Measurements from ENCODE around the gene NME7. TPM values are rescaled to one million over a fixed set of nuclear protein-coding genes. Genes with fewer than 3 reads are reported as not detected.
"Not testable (repeated sequence)": the region's sequence is repeated elsewhere in the genome, so short reads cannot be mapped to it uniquely, and the experiment has no call there.

NME7 gene
- total RNA-seq, 1 donor from 2014 or later = 18.6 TPM

- Mint-ChIP-seq H3K4me1 (ENCODE audit: low read depth, unreplicated experiment) (peaks cover 14% of the 10 kb centered on the region), H3K36me3 (ENCODE audit: unreplicated experiment) (peaks cover 11% of the 10 kb centered on the region), H3K27ac (ENCODE audit: unreplicated experiment) (no peak overlapping the region), H3K9me3 (ENCODE audit: unreplicated experiment) (peaks cover 5% of the 10 kb centered on the region), H3K27me3 (ENCODE audit: unreplicated experiment) (no peaks in the 10 kb centered on the region), H3K4me3 (ENCODE audit: unreplicated experiment) (no peak overlapping the region)
- no peak for DNase-seq
- TF ChIP-seq CTCF (IDR thresholded peaks at IDR 0.05; ENCODE audit: partially characterized antibody, unreplicated experiment) = no peak
These were observed 241.3 kb downstream of the NME7 start for GRCh38 chr1:169126335-169126734.

GRCh38 chr1:169125597-169125996 is 242.0 kb downstream of the NME7 start:
- peaks cover 11% of the 10 kb centered on the region for H3K36me3 Mint-ChIP-seq (ENCODE audit: unreplicated experiment)
- not testable (repeated sequence) for H3K27ac Mint-ChIP-seq (ENCODE audit: unreplicated experiment); H3K27me3 Mint-ChIP-seq (ENCODE audit: unreplicated experiment)

GRCh38 chr1:169124459-169124858 is 243.1 kb downstream of the NME7 start:
- Mint-ChIP-seq H3K4me3 (ENCODE audit: unreplicated experiment) (no peak overlapping the region), H3K27me3 (ENCODE audit: unreplicated experiment) (no peaks in the 10 kb centered on the region), H3K27ac (ENCODE audit: unreplicated experiment) (no peak overlapping the region), H3K4me1 (ENCODE audit: low read depth, unreplicated experiment) (peaks cover 9% of the 10 kb centered on the region), H3K9me3 (ENCODE audit: unreplicated experiment) (peaks cover 5% of the 10 kb centered on the region), H3K36me3 (ENCODE audit: unreplicated experiment) (peaks cover 11% of the 10 kb centered on the region)
- DNase-seq = no peak
- no peak for TF ChIP-seq CTCF (IDR thresholded peaks at IDR 0.05; ENCODE audit: partially characterized antibody, unreplicated experiment)

More at GRCh38 chr1:169125597-169125996, 242.0 kb downstream of the NME7 start:
- peaks cover 14% of the 10 kb centered on the region for H3K4me1 Mint-ChIP-seq (ENCODE audit: low read depth, unreplicated experiment)
- H3K4me3 Mint-ChIP-seq (ENCODE audit: unreplicated experiment); DNase-seq; H3K9me3 Mint-ChIP-seq (ENCODE audit: unreplicated experiment): not testable (repeated sequence)

GRCh38 chr1:169122976-169123375 is 244.6 kb downstream of the NME7 start:
- no peak for DNase-seq
- H3K4me3 Mint-ChIP-seq (ENCODE audit: unreplicated experiment) = no peak overlapping the region
- peaks cover 9% of the 10 kb centered on the region for H3K4me1 Mint-ChIP-seq (ENCODE audit: low read depth, unreplicated experiment)
- H3K9me3 Mint-ChIP-seq (ENCODE audit: unreplicated experiment) = peaks cover 5% of the 10 kb centered on the region
- no peak for TF ChIP-seq CTCF (IDR thresholded peaks at IDR 0.05; ENCODE audit: partially characterized antibody, unreplicated experiment)
- no peak overlapping the region for H3K27ac Mint-ChIP-seq (ENCODE audit: unreplicated experiment)
- no peaks in the 10 kb centered on the region for H3K27me3 Mint-ChIP-seq (ENCODE audit: unreplicated experiment)
- H3K36me3 Mint-ChIP-seq (ENCODE audit: unreplicated experiment) = peaks cover 11% of the 10 kb centered on the region

- peaks cover 7% of the 10 kb centered on the region for H3K9me3 Mint-ChIP-seq (ENCODE audit: unreplicated experiment)
- no peak overlapping the region for H3K4me3 Mint-ChIP-seq (ENCODE audit: unreplicated experiment)
- peaks cover 13% of the 10 kb centered on the region for H3K4me1 Mint-ChIP-seq (ENCODE audit: low read depth, unreplicated experiment)
- peaks cover 11% of the 10 kb centered on the region for H3K36me3 Mint-ChIP-seq (ENCODE audit: unreplicated experiment)
- DNase-seq = no peak
- TF ChIP-seq CTCF (IDR thresholded peaks at IDR 0.05; ENCODE audit: partially characterized antibody, unreplicated experiment) = no peak
- H3K27me3 Mint-ChIP-seq (ENCODE audit: unreplicated experiment) = no peaks in the 10 kb centered on the region
- H3K27ac Mint-ChIP-seq (ENCODE audit: unreplicated experiment) = no peak overlapping the region
These were observed 246.3 kb downstream of the NME7 start for GRCh38 chr1:169121146-169121923.

All from glutamatergic neuron (in vitro differentiated cells).